GM18508 (cell line): ENCODE data around the gene CEP120.
"Not testable (repeated sequence)": the region's sequence is repeated elsewhere in the genome, so short reads cannot be mapped to it uniquely, and the experiment has no call there.

ENCODE experiments used
- ATAC-seq: cut with Tn5 transposase; IDR thresholded peaks from one replicate; pipeline ENCODE4 v1.9.1; 2021; ENCODE audit warnings: moderate number of reproducible peaks; ENCODE audit not compliant: insufficient read depth, unreplicated experiment

CEP120 gene

DNA sequence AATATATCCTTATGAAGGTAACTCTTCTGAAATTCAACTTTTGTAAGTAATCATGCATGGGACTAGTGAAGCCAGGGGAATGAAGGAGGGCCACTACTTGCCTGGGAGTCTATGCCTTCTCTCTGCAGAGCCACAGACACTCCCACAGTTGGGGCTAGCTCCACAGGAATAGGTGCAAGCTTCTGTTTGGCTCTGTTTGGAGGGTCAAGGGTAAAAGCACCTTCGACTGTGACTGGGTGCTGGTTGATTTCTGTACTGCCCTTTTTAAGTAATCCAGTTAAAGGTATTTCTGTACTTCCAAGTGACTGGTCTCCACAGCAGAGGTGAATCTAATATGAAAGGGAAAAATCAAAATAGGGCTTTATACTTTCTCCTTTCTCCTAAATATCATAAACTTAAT, 32.2 kb downstream of the CEP120 start:
- no peak for ATAC-seq

DNA sequence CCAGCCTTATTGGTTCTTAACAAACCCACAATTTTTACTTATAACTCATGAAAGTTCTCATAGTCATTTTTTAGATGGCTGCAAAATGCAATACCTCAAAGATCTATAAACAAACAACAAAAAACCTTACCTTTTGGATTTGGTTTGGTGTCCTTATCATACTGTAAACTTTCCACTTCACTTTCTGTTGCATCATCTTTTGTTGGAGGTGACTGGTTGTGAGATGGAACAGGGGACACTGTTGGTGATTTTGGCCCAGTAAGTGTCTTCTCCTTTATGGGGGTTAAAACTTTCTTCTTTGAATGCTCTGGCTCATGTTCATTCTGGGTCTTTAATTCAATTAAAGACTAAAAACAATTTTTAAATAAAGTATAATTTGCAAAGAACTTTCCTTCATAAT, 33.4 kb downstream of the CEP120 start:
- no peak for ATAC-seq

DNA sequence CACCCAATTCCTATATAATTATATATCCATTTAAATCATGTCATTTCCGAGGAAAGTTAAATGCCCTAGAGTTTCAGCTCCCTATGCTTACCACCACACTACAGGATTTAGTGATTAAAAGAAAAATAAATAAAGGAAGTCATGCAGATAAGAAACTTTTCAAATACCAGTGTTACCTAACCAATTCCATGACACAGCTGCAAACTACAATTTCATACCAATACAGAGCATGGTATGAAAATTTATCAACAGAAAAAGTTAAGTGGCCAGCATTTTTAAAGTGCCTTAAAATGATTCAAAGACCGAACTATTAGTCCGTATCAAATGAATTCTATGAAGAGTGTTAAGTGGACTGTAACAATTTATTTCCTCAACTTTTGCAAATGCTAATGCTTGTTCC, 35.9 kb downstream of the CEP120 start:
- ATAC-seq: no peak

DNA sequence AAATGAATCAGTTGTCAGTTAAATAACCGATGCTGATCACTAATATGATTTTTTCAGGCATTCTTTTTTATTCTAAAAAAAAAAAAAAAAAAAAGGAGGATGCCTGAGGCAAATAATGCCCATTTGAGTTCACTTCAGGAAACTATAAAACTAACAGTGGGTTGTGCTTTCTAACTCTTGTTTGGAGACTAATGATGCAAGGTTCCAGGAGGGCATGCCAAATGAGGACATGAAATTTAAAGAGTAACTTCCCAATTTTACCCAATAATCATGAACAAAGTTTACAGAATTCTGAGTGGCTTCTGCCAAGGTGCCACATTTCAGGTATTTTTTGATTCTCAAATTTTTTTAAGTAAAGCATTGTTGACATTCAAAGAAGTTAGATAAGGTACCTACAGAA, 41.0 kb downstream of the CEP120 start:
- no peak for ATAC-seq

DNA sequence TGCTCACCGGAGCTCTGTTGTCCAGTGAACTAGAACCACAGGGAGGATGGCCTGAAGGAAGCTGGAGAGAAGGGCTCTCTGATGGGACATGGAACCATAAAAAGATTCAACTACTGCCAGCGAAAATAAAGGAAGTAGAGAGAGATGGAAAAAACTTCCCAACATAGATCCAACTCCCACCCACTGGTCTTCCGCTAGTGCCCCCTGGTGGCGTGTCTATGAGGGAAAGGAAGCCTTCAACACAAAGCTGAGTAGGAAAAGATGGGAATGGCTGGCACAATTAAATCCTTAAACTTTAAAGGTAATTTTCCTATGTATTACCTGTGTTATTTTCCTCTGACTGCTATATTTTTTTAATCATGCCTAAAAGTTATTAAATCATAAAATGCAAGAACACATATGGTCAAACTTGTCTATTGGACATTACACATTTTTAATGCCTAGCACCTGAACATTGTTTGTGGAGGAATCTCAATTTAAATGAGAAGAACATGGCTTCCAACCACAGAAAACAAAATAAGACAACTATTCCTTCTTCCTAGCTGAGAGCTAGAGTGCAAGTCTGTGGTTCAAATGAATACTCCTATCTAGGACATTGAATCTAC, 51.5 kb downstream of the CEP120 start:
- no peak for ATAC-seq

DNA sequence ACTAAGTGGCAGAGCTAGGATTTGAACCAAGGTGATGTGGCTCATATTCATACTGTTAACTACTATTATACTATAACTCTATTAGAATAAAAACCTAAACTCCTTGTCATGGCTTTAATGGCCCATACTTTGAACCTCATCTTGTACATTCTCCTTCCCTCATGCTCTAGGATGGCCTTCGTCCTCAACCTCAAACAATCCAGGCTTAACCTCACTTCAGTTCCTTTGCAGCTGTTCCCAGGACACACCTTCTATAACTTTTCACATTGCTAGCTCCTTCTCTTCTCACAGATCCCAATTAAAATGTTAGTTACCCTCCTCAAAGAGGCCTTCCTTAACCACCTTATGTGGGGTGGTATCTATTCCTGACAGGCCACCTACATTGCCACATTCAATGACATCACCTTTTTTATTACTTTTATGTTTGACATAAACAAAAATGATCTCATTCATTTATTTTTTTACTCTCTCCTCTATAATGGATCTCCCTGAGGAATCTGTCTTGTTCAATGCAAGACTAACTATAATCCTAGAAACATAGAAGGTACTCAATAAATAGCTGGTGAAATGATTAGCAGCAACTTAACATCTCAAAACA, 53.7 kb downstream of the CEP120 start:
- ATAC-seq: no peak

DNA sequence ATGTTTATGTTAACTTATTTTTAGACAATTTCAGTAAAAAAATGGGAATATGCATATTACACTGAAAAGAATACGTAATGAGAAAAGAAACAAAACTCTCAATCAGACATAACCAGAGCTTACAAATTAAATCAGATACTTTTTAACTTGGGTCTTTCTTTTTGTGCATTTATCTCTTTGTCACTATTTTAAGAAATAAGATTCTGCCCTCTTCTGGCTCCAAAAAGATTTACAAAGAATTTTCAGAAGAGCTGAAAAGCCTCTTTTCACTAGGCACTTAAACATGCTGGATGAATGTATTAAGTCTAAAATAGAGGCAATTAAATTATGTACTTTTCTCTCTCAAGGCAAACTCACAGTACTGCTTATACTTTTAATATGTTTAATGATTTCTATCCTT, 55.5 kb downstream of the CEP120 start:
- ATAC-seq: no peak

DNA sequence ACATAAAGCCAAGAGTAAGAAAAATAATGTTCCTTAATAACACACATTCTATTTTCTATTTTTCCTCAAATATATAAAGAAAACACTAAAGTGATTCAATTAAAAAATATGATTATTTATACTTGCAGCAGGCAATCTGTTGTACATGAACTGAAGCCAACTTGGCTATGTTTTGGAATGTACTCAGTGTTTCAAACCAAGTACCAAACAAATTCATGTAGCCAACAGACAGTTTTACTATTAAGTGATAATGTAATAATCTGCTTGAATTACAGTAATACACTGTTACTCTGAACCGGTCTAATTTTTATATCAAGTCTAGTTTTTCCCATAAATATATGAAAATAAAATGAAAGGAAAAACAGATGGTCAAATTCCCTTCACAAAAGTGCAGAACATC, 58.0 kb downstream of the CEP120 start:
- no peak for ATAC-seq

DNA sequence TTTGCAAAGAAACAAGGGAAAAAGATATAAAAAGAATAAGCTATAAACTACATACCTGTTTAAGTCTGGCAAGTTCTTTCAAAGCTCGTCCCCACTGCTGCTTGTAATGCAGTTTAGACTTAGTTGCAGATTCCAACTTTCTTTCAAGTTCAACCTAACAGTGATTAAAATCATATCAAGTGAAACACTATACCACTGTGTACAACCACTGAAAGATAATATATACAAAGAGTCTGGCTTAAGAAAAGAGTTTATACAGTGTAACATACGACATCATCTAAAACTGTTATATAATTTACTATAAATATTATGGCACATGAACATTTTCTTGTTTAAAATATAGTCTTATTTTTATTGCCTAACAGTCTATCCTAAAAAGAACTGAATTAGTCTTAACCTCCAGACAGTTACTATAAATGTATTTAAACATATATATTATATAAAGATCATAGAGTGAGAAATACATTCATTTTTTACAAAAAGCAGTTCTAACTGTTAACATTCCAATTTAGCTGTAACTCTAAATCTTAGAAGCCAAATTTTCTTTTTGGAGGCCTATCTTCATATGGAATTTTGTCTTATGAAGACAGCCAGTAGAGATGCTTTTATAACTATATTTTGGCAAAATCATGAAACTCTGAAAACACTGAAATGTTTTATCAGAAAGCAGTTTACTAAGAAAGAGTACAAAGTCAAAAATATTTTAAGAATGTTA, 58.6 kb downstream of the CEP120 start:
- no peak for ATAC-seq

DNA sequence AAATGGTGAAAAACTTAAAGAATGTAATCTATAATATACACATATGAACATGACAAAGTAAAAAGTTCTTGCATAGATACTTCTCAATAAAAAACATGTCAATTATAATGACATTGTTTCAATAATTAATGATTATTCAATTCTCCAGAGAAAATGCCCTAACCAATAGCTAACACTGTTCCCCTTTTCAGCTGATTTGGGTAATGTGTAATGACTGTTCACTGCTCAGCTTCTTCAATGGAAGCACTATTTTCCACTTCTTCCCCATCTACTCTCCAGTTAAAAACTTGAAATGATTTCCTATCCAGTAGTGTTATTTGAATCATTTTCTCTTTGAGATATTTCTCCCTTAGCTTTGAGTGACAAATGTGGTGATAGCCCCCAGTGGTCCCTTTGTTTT, 62.3 kb downstream of the CEP120 start:
- ATAC-seq: no peak

DNA sequence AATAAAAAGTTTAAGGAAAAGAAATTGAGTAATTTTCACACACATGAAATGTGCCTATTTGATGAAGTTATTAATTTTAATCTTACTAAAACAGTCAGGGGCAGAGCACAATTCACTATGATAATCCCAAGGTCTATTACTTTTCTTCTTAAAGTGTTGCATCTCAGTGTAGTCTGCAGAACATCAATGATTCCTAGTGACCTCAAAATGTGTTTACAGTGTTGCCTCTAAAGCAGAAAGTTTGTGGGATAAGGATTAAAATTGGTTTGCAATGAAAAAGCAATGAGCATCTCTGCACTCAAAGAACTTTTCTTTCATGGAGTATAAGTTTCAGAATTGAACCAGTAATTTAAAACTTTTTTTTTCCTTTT, 63.0 kb downstream of the CEP120 start:
- no peak for ATAC-seq

DNA sequence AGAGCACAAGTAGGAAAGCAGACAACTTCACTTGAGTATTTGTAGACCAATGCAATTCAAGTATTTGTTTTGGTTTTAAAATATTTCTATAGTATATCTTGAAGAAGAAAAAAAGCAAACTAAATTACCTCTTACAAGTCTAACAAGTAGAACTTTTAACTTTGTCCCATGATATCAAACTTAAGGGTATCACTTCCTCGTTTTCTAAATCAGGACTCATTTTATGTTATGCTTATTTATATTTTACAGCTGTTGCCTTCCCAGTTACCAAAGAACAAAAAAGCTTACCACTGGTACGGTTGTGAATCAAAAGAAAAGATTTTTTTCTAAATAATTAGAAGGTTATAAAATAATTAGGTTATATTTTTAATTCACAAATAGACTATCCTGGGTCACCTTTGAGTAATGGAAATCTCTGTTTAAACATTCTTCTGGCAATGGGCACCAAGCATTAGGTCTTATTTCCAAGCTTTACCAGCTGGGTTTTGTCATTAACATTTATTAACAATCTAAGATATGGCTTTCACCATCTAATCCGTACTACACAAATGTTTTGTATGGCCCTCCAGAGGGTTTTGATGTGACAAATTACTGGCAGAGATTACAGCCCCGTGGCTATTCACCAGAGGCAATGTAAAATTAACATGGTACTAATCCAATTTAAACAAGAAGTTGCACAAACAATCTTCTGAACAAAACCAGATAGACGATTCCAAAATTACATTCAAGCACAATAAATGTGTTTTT, 63.6 kb downstream of the CEP120 start:
- no peak for ATAC-seq

DNA sequence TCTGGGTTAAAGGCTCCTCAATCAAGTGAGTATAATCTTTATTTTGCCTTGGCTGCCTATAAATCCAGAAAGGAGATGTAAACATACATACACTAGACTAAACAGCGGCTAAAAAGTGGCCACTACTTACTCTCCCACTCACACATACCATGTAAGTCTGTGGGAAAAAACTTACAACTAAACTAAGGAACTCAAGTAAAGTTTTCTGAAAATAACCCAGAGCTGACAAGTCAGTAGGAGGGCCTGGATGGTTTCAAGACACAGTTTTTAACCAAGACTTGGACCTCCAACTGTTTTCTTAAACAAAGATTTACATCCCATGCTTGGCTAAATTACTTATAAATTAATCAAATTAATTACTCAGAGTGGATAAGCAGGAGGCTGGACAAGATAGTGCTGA, 64.5 kb downstream of the CEP120 start:
- no peak for ATAC-seq

DNA sequence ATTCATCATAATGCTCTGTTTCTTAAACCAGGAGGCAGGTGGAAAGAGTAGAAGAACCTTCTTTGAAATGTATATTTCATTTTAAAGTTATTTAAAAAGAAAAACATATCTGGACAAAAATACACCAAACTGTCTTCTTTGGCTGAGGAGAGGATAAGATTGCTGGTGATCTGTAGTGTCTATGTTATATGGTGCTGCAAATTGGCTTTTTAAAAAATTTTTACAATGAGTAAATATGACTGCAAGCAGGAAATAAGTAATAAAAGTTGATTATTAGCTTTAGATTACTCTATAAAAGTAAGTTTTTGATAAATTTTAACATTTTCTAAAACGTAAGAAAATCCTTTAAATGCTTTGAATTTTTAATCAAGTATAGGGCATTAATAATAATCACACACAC, 64.9 kb downstream of the CEP120 start:
- ATAC-seq: no peak

DNA sequence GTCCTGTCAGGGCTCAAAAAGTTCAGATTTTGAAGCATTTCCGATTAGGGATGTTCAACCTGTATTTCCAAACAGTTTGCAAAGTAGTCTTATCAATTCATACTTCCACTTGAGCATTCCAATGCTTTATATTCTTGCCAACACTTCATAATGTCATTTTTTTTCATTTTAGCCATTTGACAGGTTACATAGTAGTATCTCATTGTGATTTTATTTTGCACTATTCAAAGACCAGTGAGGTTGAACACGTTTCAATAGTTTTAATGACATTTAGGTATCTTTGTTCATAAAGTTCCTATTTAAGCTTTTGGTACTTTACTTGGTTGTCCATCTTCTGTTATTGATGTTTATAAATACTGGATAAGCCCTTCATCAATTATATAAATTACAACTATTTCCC, 71.4 kb downstream of the CEP120 start:
- no peak for ATAC-seq

DNA sequence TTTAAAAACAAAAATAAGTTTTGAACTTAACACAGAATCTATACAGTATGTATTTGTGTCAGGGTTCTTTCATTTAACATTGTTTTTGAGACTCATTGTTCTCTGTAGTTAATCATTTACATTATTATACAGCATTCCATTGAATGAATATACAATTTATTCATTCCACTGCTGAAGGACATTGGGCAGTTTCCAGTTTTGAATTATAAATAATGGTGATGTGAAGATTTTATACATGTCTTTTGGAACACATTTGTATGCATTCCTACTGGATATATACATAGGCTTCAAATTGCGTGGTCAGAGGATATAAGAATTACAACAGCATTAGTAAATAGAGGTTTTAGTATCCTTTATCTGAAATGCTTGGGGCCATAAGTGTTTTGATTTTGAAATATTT, 72.0 kb downstream of the CEP120 start:
- no peak for ATAC-seq

DNA sequence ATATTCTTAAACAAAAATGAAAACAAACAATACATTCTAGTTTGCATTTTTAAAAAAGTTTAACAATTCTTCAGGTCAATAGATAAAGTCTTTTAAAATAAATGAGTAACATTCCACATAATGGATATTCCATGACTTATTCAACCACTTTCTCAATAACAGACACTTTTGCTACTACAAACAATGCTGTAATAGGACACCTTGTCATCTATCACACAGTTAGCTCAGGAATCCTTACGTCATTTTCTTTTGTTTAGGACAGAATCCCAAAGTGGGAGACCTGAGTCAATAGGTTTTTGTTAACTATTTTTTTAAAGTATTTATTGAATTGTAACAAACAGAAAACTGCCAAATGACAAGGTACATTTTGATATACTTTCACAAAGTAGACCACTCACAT, 72.5 kb downstream of the CEP120 start:
- ATAC-seq: no peak

DNA sequence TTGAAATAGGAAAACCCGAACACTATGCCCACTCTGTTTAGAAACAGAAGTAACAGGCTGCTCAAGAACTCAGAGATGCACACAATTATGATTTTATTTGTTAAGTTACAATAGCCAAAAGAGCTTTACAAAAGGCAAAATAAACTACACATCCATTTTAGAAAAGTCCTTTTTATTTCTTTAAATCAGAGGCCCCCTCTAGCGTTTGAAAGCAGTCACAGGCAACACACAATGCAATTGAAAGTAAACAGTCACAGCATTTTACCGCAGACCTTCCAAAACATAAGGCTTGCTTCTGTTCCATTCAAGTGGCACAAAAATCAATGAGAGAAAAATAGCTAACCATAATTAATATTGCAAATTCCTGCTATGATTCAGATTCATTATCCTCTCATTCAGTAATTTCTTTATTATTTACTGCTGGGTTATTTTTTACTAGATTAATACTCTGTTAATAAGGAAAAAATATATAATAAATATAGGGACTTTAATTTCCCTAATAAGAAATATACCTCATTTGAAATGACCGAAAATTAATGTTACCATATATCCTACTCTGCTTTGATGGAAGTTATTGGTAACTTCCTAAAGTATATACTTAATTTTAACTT, 78.3 kb downstream of the CEP120 start:
- ATAC-seq: no peak

DNA sequence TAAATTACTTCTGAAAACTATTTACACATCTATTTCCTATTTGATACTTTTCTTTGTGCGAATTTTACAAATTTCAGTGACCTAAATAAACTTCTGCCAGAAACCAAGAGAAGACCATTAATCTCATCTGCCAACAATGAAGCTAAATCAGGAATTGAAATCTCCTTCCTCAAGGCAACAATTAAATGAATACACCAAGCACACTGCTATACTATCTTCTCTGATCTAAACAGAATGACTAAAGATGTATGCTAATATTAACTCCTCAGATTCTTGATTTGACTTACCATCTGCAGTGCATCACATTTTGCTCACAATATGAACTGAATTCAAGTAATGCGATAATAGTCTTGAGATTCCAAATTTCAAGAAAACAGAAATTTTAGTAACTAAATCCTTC, 82.3 kb downstream of the CEP120 start:
- ATAC-seq: no peak

DNA sequence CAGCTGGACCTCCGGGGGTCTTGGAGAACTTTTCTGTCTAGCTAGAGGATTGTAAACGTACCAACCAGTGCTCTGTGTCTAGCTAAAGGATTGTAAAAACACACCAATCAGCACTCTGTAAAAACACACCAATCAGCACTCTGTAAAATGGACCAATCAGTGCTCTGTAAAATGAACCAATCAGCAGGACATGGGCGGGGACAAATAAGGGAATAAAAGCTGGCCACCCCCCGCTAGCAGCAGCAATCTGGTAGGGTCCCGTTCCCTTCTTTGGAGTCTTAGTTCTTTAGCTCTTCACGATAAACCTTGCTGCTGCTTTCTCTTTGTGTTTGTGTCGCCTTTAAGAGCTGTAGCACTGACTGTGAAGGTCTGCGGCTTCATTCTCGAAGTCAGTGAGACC, 114.8 kb downstream of the CEP120 start:
- not testable (repeated sequence) for ATAC-seq

DNA sequence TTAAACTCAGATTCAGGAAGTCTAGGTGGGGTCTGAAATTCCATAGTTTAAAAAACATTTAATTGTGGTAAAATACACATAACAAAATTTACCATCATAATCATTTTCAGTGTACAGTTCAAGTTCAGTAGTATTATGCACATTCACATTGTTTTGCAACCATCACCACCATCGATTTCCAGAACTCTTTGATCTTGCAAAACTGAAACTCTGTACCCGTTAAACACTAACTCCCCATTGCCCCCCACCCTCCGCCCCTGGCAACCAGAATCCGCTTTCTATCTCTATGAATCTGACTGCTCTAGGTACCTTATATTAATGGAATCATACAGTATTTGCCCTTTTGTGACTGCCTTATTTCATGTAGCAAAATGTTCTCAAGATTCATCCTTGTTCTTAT, 117.5 kb downstream of the CEP120 start:
- no peak for ATAC-seq
